NCI-H187 (cell line): ENCODE measurements around the gene TGM4.

Experiments
- DNase-seq, 2 experiments: peaks; one replicate each; lab custom pipeline; 2025; lab: John Stamatoyannopoulos, UW

Gene TGM4

GRCh38 chr3:44954962-44955361, 80.6 kb downstream of the TGM4 start:
- no peak for DNase-seq

GRCh38 chr3:44955917-44956316, 81.5 kb downstream of the TGM4 start:
- DNase-seq: no peak

- DNase-seq: no peak
These were observed 83.6 kb downstream of the TGM4 start for GRCh38 chr3:44957986-44958385.

- no peak for DNase-seq
These were observed 84.0 kb downstream of the TGM4 start for GRCh38 chr3:44958386-44958785.

GRCh38 chr3:44960387-44961026, 86.1 kb downstream of the TGM4 start:
- no peak for DNase-seq

- DNase-seq: no peak
These were observed 87.5 kb downstream of the TGM4 start for GRCh38 chr3:44961888-44962287.

GRCh38 chr3:44962621-44963393, 88.4 kb downstream of the TGM4 start:
- DNase-seq: no peak

- DNase-seq: no peak
These were observed 89.3 kb downstream of the TGM4 start for GRCh38 chr3:44963571-44964325.
